ENCODE measurements around the gene ICAM5.

GRCh38 chr19:10318807-10319682 is 29.3 kb downstream of the ICAM5 start:
- no peak for TF ChIP-seq POLR2AphosphoS5 (IDR thresholded peaks at IDR 0.05)
- TF ChIP-seq CTCF (IDR thresholded peaks at IDR 0.05): no peak
- no peak for TF ChIP-seq POLR2A (IDR thresholded peaks at IDR 0.05)
- no peak for TF ChIP-seq EP300 (IDR thresholded peaks at IDR 0.05; ENCODE audit: low read depth)
